Measurements from ENCODE around the gene TBC1D32. TPM values are rescaled to one million over a fixed set of nuclear protein-coding genes. Genes with fewer than 3 reads are reported as not detected.
"Not testable (repeated sequence)": the region's sequence is repeated elsewhere in the genome, so short reads cannot be mapped to it uniquely, and the experiment has no call there.

The TBC1D32 gene
- total RNA-seq, 1 donor from 2014 or later, result 9.5 TPM

DNA sequence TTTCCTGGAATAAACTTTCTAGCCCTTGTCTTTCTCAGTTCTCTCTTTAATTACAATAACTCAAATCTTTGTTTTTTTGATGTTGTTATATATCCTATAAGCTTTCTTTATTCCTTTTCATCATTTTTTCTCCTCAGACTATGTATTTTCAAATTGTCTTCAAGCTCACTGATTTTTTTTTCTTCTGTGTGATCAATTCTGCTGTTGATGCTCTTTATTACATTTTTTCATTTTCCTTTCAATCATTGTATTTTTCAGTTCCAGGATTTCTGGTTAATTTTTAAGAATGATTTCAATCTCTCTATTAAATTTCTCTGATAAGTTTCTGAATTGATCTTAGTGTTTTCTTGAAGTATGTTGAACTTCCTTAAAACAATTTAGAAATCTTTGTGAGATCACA is 209.7 kb downstream of the TBC1D32 start:
- no peak for DNase-seq (ENCODE audit: low read depth)

DNA sequence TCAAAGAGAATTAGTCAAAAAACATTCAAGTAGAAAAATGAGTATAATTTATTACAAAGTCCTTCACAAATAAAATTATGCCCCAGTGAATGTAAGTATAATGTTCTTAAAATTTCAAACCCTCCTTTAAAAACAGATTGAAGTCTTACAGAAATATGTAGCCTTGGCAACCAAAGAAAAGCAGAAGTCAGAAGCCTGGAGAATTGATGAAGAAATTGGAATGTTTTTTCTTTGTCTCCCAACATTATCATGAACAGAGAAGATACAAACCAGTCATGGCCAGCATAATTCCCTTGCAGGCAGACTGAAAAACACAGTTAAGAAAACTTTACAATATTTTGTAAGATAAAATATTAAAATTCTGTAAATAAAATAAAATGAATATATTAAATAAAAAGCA is 221.9 kb downstream of the TBC1D32 start:
- DNase-seq (ENCODE audit: low read depth), result no peak

DNA sequence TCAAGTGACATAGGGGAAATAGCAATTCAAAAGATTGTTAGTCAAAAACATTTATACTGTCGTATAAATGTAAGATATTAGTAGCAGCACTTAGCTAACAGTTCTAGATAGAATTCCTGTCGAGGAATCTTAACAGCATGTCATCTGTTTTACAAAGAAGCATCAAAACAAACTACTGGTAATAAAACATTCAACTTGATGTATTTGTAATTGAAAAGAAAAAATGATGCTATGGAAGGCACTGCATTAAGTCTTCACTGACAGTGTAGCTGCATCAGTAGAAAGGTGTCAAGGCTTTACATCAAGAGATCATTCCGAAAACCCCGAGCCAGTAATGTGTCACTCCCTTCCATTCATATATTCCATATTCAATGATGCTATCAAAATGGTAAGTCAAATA is 223.5 kb downstream of the TBC1D32 start:
- DNase-seq (ENCODE audit: low read depth), result no peak

DNA sequence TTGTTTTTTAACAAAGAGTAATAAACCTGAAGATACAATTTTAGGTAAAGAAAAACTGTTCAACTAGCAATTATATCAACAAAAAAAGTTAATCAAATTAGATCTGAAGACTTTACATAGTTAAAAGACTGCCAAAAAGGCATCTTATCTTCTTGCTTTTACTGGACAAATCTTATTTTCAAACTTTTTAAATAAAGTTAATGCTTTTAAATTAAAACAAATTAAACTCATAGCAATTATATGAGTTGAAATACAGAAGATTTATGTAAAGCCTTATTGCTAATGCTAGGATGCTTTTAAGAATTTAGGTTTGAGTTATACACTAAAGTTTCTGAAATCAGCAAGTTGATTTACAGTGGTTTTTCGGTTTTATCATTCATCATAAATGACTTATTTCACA is 227.3 kb downstream of the TBC1D32 start:
- DNase-seq (ENCODE audit: low read depth), result no peak

DNA sequence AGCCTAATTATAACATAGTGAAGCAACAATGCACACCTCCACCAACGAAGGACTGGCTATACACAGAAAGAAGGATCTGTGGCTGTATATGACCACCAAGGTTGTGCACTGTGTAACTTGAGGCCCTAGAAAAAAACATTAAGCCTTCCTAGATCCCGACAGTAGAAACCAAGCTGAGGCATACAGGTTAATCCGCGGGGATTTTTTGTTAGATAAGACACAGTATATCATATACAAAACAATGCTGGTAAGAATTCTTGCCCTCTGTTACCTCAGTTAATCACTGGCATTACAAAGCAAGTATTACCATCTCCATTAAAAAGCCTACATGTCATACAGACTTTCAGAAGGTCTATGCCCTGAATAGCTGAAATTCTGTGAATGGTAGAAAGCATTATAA is 228.8 kb downstream of the TBC1D32 start:
- no peak for DNase-seq (ENCODE audit: low read depth)

DNA sequence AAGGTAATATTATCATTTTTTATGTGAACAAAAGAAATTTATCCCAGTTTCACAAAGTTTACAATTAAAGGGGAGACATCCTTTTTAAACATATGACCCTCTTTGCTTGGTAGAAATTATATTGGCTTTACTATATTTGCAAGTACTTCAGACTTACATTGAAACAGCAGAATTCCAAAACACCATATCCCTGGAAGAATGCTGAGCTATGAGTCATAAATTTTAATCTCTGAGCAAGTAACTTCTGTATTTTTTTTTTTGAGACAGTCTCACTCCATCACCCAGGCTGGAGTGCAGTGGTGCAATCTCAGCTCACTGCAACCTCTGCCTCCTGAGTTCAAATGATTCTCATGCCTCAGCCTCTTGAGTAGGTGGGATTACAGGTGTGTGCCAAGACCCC is 240.4 kb downstream of the TBC1D32 start:
- DNase-seq (ENCODE audit: low read depth), result peak; percentile 5

DNA sequence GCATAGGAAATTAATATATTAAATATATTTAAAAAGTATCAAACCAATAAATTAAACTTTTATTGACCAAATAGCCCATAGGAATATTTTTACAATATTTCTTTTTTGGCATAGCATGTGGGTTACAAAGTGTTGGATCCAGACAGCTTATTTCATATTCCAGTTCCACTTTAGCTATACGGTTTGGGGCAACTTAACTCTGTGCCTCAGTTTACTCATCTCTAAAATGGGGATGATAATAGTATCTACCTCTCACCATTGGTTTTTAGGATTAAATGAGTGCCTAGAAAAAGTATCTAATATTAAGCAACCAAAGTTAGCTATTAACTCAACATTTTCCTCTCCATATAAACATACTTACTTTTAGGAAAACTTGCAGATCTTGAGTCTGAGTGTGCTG is 243.8 kb downstream of the TBC1D32 start:
- no peak for DNase-seq (ENCODE audit: low read depth)

DNA sequence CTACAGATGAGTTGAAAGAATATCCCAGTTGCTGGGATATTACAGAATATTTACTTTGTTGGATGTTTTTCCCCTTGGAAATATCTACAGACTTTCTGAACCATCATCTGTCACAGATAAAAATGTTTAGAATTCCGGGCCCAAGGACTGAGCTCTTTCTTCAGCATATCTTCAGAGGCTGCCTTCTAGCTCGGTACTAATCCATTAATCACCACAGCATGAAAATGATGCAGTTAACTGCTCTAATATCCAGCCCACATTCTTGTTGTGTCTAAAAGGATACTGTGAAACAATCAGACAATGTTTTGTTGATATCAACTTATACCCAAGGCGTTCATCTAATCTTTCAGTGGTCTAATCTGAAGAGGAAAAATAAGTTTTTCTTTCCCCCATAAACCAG is 247.4 kb downstream of the TBC1D32 start:
- DNase-seq (ENCODE audit: low read depth), result no peak

DNA sequence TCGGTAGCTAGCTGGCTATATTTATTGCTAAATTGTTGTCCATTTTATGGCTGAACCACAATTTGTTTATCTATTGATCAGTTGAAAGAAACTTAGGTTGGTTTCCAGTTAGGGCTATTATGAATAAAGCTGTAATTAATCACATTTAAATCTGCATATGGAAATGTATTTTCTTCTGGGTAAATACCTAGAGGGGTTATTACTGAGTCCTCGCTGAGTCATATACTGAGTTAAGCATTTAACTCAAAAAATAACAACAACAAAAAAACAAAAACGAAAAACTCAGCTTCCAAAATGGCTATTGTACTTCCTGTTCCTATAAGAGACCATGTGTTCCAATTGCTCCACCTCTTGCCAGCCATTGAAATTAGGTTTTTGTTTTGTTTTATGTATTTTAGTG is 258.2 kb downstream of the TBC1D32 start:
- DNase-seq (ENCODE audit: low read depth), result no peak

DNA sequence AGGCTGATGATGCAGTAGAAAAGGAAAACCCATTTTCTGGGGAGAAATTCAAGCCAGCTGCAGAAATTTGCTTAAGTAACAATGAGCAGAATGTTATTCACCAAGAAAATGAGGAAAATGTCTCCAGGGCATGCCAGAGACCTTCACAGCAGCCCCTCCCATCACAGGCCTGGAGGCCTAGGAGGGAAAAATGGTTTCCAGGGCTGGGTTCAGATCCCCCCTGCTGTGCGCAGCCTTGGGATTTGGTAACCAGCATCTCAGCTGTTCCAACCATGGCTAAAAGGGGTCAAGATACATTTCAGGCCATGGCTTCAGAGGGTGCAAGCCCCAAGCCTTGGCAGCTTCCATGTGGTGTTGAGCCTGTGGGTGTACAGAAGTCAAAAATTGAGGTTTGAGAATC is 265.5 kb downstream of the TBC1D32 start:
- DNase-seq (ENCODE audit: low read depth), result not testable (repeated sequence)

DNA sequence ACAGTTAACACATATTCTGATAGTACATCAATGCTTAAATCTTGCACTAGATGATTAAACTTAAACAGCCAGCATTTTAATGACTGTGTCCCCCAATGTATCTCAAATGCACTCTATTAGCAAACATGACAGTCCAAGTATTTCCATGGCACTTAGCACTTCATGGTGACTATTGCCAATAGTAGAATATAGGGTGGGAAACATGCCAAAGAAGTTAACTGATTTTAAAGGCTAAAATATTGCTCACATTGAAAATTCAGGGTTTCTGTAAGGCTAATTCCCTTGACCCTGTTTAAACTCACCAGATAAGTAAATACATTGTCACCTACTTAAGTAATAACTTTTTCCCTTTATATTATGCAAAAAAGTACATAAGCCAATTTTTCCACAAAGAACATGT is 266.9 kb downstream of the TBC1D32 start:
- no peak for DNase-seq (ENCODE audit: low read depth)

DNA sequence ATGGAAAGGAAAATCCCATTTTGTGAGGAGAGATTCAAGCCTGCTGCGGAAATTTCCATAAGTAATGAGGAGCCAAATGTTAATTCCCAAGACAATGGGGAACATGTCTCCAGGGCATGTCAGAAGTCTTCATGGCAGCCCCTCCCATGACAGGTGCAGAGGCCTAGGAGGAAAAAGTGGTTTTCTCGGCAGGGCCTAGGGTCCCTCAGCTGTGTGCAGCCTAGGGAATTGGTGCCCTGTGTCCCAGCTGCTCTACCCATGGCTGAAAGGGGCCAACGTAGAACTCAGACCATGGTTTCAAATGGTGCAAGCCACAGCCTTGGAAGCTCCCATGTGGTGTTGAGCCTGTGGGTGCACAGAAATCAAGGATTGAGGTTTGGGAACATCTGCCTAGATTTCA is 269.9 kb downstream of the TBC1D32 start:
- DNase-seq (ENCODE audit: low read depth), result peak; percentile 39

DNA sequence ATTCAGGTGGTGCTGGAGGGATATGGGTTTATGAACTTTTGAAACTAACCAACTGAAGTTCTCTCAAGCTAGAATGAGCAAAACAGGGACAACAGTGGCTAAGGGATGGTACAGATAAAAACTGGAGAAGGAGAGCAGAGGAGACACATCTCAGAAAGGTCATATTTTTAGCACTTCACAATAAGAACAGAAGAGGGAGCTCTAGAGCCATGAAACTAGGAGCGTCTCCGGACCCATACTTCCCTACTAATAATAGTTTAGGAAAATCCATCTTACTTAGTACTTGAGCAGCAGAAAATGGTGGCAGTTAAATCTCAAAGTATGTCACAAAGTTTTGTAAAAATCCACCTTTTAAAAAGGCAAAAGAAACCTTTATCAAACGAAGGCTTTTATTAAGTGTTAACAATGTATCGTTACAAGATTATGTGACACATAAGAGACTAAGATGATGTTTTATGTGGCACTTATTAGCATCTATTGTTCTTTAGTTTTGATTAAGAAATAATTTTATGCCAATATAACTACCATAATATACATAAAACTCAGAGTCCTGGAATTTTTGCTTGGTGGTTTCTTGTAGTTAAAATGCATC is 278.6 kb downstream of the TBC1D32 start:
- DNase-seq (ENCODE audit: low read depth), result peak; percentile 78

DNA sequence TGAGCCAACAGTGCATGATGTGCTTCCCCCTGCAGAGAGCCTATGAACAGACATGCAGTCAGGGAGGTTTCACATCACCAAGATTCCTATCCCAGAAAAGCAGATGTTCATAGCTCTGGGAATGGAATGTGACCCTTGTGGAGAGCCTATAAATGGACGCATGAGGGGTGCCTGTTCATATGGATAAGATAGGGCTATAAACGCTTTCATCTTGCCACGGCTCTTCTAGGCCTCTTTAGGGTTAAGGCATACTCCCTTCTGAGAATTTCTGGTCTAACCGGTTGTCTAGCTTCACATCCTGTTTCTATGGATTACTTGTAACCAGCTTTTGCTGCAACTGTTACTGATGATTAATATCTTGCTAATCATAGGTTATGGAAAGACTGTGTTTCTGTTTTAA is 285.7 kb downstream of the TBC1D32 start:
- DNase-seq (ENCODE audit: low read depth), result not testable (repeated sequence)

DNA sequence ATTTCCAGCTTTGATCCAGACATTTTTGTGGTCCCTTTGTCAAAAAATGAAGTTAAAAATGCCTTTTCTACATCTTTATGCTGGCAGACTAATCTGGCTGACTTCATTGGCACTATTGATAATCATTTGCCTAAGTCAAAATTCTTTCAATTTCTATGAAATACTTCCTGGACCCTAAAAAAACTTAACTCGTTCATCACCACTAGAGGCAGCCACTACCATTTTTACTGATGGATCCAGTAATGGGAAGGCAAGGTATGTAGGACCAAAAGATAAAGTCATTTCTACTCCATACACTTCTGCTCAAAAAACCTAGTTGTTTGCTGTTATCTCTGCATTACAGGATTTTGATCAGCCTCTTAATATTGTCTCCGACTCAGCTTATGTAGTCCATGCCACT is 289.4 kb downstream of the TBC1D32 start:
- not testable (repeated sequence) for DNase-seq (ENCODE audit: low read depth)

DNA sequence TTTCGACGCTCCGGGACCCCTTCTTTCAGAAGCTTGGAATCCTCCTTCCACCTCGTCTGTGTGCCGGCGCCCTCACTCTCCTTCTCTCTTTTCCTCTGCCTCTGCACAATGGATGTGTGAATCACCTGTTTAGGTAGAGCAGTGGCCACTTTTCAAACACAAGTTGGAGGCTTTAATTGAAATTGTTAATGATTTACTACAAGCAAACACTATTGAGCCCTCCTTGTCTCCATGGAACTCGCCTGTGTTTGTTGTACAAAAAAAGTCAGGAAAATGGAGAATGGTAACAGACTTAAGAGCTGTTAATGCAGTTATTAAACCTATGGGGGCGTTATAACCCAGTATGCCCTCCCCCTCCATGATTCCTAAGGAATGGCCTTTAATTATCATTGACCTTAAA is 290.6 kb downstream of the TBC1D32 start:
- DNase-seq (ENCODE audit: low read depth), result not testable (repeated sequence)

DNA sequence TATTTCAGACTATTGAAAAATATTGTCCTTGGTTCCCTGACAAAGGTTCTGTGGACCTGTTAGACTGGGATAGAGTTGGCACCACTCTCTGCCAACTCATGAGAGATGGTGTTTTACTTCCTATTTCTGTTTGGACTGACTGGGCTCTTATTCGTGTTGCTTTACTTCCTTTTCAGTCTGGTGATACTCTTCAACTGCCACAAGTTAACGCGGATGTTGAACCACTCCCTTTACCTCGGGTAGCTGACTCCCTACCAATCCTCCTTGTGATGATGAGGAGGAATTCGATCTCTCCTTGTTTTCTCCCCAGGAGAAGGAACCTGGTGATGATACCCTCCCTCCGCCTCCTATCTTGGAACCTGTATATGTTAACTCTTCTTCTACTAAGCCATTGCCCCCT is 291.1 kb downstream of the TBC1D32 start:
- not testable (repeated sequence) for DNase-seq (ENCODE audit: low read depth)

DNA sequence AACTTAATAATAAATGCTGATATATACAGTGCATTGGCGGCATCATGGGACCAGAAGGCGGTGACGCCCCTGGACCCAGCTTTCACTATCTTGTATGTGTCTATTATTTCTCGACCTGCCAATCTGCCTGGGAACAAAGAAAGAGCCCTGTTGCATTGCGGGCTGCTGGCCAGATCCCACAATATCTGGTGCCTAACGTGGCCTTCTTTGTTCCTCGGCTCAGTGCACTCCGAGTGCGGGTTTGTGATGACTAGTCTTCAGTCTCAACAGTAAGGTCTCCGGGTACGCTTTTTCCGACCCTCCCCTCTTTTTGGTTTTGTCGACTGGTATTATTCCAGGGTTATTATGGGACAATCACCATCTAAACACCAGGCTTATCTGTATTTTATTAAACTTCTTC is 291.5 kb downstream of the TBC1D32 start:
- DNase-seq (ENCODE audit: low read depth), result no peak

DNA sequence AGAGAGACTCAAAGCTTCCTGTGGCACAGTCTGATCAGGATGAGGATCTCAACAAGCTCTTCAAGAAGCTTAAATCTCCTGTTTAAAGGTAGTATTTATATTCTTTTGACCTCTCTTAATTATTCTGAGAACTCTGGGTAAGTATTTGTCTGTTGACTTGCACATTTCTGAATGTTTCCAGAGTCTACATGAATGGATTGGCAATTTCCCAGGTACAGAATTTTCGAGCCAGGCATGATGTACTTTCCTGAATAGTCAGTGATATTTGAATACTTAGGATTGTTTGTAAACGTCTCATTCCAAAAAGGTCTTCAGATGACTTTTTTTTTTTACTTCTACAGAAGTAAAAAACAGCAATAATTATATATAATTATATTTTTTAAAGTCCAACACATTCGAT is 293.4 kb downstream of the TBC1D32 start:
- DNase-seq (ENCODE audit: low read depth), result no peak

DNA sequence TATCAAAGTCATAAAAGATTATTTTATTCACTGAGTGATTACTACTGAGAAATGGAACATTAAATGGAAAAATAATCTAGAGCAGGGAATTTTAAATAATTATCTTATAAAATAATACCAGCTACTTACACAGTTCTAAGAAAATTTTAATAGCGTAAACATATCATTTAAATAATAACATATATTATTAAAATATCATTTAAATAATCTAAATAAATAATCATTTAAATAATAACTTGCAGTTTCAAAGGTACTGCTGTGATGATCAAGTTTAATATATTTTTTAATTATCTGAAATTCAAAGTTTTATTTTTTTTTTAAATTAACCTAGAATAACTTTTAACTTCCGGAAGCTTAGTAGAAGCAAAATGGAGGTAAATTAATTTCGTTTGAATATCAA is 301.2 kb downstream of the TBC1D32 start:
- no peak for DNase-seq (ENCODE audit: low read depth)

DNA sequence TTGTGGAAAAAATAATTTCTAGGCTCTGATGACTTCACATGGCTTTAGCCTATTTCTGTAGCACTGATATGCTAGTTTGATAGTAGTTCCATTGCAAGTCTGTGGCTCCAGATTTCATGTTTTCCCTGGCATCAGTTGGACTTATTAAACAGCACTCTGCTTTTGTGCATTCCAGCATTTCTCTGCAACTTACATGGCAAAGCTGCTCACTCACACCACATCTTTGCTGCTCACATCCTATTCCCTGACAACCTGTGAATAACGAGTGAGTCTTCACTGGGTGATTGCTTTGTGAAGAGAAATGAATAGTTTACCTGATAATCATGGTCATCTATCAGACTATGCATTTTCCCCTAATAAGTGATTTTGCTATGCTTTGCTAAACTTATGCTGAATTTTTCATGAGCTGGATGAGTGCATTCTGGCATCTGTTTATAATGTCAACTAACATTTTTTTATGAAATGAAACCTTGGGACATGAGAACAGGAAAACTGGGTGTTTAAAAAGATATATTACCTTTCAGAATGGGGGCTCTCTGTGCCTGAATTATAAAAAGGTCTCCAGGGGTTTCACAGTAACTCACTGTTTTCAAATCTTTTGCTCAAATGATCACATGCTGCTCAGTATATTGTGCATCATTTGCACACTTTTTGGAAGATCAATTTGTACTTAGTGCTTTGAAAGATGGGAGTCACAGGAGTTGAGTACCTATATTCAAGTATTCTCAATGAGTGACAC is 301.8 kb downstream of the TBC1D32 start:
- DNase-seq (ENCODE audit: low read depth), result no peak

Data from myocyte (in vitro differentiated cells).